HG03025 (cell line): Measurements from ENCODE around the gene BMPR1B.

ENCODE experiments used
- ATAC-seq: cut with Tn5 transposase; IDR thresholded peaks from one replicate; pipeline ENCODE4 v1.9.1; 2021; ENCODE audit warnings: mild to moderate bottlenecking, moderate library complexity; ENCODE audit not compliant: unreplicated experiment, low FRiP score

The BMPR1B gene

DNA sequence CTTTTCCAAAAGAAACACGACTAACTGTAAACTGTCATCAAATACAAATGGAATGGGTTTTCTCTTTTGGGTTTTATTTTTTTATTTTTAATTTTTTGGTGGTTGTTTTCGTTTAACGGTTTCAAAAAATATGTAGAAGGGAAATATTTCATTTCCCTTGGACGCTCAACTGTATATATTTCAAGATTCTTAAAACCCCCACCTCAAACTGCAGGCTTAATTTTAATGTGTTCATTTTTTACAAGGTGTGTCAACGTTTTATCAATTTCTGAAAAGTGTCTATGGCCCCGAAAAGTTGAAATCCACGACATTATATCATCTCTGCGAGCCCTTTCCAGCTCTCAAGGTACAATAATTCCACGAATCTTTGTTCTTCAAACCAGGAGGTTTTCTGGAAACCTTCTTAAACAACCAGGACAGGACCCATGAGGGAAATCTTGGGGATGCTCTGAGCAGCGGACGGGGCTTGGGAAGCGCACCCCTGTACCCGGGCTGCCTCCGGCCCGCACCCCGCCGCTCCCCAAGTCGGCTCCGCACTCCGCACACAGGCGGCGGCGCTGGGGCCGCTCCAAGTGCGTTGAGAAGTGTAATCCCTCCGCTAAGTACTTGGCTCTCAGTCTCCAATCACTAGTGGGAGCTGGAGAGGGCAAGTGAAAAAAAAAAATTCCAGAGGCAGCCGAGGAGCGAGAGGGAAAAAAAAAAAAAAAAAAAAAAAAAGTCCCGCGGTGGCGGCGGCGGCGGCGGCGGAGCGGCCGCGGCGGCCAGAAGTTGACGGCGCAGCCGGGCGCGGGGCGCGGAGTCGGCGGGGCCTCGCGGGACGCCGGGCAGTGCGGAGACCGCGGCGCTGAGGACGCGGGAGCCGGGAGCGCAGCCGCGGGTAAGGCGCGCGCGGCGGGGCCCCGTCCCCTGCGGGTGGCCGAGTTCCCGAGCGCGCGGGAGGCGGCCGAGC, at the start of gene BMPR1B:
BMPR1B (plus strand) TSS at position 764 of the 949 bp plus-strand sequence. CDS start 346,470 bp downstream, outside the sequence.
- ATAC-seq = no peak

DNA sequence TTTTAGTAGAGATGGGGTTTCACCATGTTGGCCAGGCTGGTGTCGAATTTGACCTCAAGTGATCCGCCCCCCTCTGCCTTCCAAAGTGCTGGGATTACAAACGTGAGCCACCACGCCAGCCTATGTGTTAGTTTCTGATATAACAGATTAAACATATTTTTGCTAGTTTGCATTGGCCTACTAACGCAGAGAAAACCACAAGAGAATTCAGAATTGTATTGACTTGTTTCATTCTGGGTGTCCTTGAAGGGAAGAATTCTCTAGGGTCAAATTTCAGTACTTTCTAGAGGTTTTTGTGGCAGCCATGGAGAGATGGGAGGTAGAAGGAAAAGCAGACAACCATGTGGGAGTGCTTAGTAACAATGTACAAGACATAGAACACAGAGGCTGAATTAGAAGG, 46.1 kb upstream of the BMPR1B start:
- ATAC-seq = no peak

DNA sequence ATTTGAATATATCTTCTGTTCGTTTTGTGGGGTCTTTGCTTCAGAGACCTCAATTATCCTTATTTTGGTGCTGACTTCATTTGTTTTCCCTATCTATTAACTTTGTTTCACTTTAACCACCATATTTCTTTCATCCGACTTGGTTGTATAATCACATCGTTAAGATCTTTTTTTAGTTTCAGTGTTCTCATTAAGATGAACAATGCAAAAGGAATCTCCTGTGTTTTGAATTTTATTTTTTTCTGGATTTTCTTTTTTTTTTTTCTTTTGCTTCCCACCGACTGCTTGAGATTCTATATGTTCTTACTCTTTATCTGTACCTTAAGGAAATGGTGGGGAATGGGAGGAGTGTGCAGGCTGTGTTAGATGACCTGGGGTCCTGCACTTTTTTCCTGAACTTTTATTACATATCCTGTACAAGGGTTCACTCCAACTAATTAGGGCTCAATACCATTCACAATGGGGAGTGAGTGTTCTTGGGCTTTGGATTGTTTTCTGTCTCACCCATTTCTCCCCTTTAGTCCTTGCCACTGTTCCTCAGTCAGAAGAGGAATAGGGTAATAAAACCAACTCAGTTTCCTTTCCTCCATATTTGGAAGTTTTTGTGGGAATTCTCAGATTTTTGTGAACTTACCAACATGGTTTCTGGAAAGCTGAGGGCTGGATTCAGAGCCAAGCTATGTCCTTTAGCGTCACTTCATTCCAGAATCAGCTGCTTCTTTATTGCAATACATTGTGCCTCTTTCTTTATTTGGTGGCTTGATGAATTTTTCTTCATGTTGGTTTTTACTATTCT, 43.2 kb upstream of the BMPR1B start:
- ATAC-seq = no peak

DNA sequence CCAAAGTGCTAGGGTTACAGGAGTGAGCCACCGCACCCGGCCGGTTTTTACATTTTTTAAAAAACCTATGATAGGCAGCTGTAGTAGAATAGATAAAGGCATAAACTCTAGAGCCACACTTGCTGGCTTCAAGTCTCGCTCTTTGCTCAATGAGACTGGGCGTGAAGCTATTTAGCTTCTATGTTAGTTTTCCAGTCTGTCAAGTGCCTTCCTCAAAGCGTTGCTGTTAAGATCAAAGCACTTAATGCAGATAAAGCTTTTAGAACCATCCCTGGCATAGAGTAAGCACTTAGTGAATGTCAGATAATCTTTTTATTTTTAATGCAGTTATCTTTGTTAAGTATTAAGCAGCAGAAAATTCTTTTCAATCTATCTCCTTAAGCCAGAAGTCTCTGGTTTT, 42.0 kb upstream of the BMPR1B start:
- no peak for ATAC-seq

DNA sequence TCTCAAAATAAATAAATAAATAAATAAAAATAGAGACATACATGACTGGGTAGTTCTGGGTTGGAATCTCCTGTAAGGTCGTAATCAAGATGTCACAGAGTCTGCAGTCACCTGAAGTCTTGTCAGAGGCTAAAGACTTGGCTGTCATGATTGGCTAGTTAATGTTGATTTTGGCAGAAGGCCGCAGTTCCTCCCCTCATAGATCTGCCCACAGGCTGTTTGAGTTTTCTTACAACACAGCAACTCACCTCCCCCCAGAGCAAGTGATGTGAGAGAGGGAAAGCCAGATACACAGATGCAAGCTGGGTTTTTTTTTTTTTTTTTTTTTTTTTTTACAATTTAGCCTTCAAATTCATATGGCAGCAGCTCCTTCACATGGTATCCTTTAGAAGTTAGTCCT, 36.4 kb upstream of the BMPR1B start:
- ATAC-seq = no peak

DNA sequence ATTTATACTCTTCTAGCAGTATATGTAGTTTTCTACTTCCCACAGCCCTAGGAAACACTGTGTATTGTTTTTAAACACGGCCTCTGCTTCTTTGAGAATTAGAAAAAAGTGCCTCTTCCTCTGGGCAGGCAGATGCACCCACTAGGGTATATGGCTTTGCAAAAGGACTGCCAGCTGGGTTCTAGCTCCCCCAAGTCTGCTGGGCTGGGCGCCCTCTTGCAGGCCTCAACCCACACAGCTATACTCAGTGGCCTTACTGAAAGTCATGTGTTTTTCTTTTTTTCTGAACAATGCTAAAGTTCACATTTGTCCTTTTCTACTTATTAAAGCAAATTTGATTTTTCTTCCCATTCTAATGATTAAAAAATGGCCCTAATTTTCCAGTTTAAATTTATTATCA, 35.5 kb upstream of the BMPR1B start:
- ATAC-seq = no peak

DNA sequence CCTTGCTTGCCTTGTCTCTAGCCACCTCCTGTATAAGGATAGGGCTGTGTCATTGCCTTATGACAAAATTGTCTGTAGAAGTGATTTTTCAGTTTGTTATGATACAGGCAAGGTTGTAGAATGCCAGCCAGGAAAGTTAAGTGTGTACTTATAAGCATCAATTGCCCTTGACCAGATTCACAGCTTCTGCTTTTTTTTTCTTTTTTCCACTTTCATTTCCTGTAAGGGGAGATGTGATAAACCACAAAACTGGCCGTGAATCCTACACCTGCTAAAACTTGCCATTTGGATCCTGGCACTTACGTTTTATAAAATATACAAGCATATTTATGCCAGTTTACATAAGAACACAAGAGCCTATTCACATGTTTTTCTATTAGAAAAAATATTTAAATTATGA, 35.0 kb upstream of the BMPR1B start:
- ATAC-seq = no peak

DNA sequence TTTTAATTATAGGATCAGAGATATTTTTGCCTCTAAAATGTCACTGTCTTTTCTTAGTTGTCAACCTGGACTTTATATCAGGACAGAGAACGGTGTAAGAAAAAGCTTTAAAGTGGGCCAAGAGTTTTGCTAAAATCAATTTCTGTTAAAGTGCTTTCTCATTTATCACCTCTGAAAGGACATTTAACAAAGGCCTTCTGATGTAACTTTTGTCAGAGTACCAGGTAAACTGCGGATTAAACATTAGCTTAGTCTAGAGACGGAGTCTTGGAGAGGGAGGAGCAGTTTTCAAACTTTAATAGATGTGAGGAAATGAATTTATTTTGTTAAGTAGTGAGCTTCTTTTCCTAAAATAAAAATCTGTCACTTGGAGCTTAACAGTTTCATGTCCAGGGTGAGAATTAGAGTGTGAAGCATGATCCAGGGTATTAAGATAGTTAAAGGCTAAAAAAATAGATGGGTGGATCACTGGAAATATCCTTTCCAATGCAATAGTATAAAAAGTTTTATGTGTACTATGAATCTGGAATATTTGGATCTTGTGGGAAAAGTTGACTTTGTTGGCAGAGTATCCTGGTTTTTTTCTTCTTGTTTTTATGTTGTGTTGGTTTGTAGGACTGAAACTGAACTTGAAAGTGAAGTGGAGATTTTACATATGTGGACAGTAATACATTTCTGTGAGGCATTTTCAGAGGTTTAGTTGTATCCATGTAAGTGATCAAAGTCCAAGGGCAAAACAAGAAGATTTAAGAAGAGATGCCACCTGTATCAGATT, 33.6 kb upstream of the BMPR1B start:
- no peak for ATAC-seq

DNA sequence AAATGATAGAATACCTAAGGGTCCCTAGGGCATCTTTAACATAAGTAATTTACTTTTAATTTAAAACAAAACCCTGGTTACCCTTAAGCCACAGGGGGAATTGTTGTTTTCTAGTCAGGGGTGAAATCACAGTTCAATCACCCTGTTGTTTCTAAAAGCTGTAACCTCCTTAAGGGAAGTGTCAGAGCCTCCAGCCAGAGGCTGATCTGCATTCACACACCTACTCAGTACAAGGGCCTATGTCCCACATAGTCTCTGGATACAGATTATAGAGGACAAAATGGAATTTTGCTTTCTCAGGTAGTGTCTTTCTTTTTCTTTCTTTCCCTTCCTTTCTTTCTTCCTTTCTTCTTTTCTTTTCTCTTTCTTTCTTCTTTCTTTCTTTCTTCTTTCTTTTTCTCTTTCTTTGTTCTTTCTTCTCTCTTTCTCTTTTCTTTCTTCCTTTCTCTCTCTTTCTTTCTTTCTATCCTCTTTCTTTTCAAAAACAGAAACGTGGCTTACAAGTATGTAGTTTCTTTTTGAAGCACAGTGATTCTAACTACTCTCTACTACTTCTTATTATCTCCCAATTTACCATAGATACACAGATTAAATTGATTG, 31.1 kb upstream of the BMPR1B start:
- ATAC-seq = no peak

DNA sequence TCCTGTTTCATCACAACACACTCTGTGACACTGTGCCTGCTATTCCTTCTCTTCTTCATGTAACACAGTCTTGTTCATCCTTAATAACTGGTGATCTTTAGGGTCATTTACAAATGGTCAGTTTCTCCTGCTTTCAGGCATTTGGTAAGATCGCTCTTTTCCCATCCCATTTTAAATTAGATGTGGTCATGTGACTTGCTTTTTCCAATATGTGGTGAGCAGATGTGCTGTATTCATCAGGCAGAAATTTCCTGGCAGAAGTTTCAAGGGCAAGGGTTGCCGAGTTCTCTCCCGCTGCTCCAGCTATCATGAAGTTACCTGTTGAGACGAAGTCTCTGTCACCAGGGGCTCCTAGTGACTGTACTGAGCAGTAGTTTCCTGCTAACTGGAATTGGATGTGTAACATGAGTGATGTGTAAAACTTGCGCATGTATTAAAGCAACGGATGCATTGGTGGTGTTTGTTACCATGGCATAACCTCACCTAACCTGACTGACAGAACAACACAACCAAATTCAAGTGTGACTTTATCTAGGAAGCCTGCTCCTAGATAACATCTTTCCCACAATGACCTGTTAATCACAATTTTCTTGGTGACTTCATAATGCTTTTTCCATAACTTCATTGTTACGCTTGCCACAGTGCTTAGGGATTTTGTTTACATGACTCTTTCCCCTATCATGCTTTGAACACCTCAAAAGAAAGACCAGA, 29.5 kb upstream of the BMPR1B start:
- ATAC-seq = no peak

DNA sequence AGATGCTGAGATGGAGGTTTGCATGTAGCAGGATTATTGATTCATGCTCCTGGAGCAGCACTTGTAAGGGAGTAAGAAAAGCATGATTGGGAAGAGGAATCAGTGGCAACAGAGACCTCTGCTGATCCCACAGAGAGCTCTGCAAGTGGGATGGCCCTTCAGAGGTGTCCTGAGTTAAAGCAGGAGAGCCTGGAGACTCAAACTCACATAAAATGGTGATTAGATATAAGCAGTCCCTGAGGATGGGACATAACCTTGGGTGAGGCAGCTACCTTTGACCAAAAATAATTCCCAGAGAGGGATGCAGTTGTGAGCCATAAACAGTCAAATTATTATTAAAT, 25.4 kb upstream of the BMPR1B start:
- ATAC-seq = no peak

DNA sequence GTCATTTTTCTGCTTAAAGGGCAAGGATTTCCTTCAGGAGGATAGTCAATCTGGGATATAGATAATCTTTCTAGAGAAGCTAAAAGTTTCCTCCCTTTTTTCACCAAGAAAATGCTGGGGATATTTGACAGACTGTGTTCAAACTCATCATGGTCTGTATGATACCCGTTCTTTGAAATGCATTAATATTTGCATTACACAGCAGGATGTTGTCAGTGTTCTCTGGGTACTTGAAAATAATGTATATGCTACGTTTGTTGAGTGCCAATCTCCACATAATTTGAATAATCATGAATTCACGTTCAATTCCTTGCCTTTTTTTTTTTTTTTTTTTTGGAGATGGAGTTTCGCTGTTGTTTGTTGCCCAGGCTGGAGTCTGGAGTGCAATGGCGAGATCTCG, 18.0 kb upstream of the BMPR1B start:
- ATAC-seq = no peak

DNA sequence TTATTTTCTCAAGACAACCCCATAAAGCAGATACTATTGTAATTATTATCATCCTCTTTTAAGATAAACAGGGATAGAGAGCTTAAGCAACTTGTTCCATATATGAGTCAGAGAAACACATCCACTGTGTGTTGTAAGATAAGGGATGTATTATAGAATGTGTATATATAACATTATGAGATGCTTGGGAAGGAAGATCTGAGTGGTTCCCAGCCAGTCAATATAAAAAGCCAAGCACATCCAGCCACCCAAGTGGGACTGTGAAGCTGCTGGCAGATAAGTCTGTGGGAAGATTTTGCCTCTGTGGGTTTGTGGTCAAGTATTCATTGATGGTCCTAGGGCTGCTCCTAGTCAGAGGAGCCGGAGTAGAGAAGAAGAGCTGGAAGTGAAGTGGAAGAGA, 16.5 kb upstream of the BMPR1B start:
- ATAC-seq = no peak

DNA sequence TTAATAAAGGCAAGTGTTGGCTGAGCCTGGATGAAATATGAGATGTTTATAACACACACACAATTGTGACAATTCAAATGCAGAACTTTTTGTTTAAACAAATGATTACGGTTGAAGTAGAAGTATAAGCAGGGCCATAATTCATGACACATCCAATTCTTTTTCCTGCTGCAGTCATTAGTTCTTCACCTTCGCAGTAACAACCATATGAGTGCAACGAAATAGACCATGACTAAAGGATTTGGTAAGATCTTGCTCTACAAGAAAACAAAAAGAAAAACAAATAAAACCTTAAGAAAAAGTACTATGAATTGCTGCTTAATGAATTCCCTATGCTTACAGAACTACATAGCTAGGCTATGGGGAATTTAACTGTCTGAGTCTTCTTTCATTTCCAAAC, 13.9 kb upstream of the BMPR1B start:
- ATAC-seq = no peak

DNA sequence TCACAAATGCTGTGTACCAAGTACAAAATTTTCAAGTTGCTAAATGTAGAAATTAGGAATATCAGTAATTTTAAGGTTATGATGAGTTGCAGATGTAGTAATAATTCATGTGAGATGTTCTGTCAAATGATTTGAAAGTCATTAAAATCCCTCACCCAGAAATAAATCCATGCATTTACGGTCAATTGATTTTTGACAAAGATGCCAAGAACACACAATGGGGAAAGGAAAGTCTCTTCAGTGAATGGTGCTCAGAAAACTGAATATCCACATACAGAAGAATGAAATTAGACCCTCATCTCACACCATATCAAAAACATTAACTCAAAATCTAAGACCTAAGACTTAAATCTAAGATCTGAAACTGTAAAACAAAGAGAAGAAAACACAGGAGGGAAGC, 12.9 kb upstream of the BMPR1B start:
- ATAC-seq = no peak

DNA sequence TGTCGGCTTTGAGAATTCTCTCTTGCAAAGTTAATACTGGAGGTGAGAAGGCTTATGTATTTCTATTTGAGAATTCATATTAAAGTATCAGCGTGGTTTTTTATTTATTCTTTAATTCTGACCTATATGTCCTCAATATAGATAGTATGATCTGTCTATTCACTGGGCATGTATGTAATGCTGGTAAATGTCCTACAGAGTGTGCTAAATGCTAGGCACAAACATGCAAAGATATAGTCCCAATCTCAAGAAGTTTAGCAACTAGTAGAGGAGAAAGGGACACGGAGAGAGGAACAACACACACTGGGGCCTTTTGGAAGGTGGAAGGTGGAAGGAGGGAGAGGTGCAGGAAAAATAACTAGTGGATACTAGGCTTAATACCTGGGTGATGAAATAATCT, 11.0 kb upstream of the BMPR1B start:
- ATAC-seq = no peak

DNA sequence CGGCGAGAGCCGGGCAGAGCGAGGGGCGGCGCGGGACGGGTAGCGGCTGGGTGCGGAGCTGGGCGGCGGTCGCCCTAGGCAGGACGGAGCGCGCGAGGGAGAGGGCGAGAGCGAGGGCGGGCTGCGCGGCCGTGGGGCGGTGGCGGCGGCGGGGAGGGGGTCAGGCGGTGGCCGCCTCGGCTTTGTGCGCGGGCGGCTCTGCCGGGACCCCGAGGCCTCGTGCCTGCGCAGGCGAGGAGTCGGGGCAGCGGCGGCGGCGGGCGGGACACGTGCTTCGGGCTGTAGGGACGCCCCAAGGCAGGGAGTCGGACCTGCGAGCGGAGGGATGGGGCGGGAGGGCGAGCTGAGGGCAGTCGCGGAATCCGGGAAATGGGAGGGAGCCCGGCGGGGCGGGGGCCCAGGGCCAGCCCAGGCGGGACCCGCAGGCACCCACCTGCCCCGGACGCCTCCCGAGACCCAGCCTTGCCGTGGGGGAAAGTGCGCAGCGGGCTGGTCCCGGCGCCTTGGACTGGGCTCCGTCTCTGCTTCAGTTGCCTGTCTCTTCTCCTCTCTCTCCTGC, 465 bp downstream of the BMPR1B start:
- no peak for ATAC-seq

DNA sequence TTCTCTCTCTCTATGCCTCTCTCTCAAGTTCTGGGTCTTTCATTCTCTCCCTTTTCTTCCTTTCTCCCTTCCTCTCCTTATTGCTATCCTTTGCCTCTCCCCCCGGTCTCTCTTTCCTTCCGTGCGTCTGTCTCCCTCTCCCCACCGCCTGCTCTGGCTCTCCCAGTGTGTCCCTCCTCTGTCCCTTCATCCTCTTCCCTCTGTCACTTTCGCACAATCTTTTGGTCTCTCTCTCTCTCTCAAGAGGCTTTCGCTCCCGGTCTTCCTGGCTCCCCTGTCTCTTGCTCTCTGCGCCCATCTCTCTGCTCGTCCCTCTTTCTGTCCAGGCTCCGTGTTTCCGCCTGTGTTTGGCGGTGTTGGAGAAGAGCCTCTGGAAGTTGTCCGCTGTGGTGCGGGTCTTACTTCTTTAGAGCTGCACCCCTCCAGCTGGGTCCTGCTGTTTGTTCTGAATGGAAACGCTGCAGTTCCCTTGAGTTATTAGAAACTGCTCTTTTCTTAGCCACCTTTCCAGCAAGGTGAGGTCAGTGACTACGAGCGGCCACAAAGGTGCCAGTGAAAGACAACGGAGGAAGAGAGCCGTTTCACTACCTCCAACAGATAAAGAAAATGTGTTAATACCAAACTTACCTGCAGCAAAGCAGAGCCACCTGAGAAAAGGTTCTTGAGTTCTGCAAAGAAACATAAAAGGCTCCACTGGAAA, 1.1 kb downstream of the BMPR1B start:
- ATAC-seq = no peak

DNA sequence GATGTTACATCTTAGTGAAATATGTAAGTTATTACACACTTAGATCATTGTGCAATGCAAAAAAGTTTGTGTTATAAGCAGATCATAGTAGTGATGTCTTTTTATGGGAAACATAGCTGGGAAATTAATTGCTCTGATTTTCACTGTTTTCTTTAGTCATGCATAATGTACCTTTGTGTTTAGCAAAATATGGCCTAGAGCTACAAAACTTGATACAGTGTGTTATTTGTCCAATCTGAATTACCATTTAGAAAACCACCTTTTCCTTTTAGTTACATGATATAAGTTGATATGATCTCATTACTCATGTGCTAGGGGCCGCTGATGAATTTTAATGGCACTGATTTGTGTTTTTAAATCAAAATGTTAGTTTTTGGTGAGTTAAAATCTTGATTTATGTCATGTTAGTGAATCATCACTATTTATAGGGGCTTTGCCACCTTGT, 2.0 kb downstream of the BMPR1B start:
- ATAC-seq = no peak
